Measurements from ENCODE around the gene NTMT2.

The NTMT2 gene

GRCh38 chr1:170215072-170215885 lies 69.5 kb downstream of the NTMT2 start:
- Histone ChIP-seq H3K27ac (peak overlapping the region; percentile 76 to 89), H3K4me3 (no peak overlapping the region)
- DNase-seq (ENCODE audit: low spot score), result no peak
- TF ChIP-seq, protein P1, sequence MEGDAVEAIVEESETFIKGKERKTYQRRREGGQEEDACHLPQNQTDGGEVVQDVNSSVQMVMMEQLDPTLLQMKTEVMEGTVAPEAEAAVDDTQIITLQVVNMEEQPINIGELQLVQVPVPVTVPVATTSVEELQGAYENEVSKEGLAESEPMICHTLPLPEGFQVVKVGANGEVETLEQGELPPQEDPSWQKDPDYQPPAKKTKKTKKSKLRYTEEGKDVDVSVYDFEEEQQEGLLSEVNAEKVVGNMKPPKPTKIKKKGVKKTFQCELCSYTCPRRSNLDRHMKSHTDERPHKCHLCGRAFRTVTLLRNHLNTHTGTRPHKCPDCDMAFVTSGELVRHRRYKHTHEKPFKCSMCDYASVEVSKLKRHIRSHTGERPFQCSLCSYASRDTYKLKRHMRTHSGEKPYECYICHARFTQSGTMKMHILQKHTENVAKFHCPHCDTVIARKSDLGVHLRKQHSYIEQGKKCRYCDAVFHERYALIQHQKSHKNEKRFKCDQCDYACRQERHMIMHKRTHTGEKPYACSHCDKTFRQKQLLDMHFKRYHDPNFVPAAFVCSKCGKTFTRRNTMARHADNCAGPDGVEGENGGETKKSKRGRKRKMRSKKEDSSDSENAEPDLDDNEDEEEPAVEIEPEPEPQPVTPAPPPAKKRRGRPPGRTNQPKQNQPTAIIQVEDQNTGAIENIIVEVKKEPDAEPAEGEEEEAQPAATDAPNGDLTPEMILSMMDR (IDR thresholded peaks at IDR 0.05), result no peak

DNA sequence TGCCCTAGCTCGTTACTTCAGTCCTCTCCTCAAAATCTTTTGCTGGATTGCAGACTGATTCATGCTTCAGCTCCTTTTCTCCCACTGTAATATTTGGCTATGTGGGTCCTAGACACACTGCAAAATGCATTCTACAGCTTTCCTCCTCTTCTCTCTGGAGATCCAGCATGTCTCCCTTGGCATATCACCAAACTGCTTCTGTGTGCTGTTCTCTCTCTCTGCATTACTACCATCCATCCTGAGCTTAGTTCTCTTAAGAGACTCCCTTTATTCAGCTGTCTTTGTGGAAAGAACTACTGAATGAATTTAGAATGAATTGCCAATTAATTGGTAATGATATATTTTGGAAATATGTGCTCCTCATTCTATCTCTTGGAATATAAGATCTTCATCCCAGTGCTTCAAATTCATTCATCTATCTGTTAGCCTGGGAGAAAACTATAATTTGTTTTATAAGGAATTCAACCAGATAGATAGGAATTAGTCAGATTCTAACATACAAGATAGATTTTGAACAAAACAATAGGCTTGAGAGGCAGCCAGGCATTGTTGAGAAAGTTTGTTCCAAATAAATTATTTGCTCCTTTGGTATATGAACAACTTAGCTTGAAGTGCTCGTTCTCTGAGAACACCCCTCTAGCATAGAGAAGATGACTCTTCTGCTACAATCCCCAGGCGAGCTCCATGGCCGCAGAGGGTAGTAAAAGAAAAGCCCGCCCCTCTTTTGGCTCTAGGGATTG lies 71.9 kb downstream of the NTMT2 start:
- H3K27ac ChIP-seq, result peak overlapping the region in 1 of 2 donors; percentile 63
- TF ChIP-seq, protein P1 (IDR thresholded peaks at IDR 0.05), result no peak
- no peak overlapping the region for H3K4me3 ChIP-seq
- DNase-seq (ENCODE audit: low spot score), result no peak

DNA sequence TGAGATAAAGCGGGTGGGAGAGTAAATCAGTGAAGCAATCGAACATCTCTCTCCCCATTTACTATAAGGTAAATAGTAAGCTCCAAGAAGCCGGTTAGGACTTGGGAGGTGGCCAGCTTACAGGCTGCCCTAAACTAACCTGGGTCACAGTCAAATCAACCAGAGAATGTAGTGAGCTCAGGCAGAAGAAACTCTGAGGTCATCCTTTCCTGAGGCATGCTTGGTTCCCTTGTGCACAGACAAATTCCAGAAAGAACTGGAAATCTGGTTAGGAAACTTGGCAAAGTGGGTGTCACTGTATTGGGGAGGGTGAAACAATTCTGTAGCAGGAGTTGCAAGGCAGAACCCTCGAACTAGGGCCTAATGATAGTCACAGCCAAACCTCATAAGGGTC lies 72.5 kb downstream of the NTMT2 start:
- TF ChIP-seq, protein P1 (IDR thresholded peaks at IDR 0.05), result no peak
- Histone ChIP-seq H3K4me3 (no peak overlapping the region), H3K27ac (peak overlapping the region; percentile 34 to 63)
- DNase-seq (ENCODE audit: low spot score), result no peak
